ENCODE data around the gene CFAP210.

- no peak for TF ChIP-seq CTCF (IDR thresholded peaks at IDR 0.05; ENCODE audit: low read depth, low read length)
- no peak for TF ChIP-seq EZH2phosphoT487 (IDR thresholded peaks at IDR 0.05; ENCODE audit: low read depth)
Observed at GRCh38 chr2:169735623-169736022, 41.4 kb upstream of the CFAP210 start.
